Activated CD8-positive, alpha-beta memory T cell treated with anti-CD3 and anti-CD28 coated beads, Interleukin-2, amount 50 U/mL, for 1 hour (primary cell): ENCODE results near the gene BROX.
"Not testable (repeated sequence)": the region's sequence is repeated elsewhere in the genome, so short reads cannot be mapped to it uniquely, and the experiment has no call there.

Experiments
- DNase-seq: peaks from one replicate; pipeline ENCODE4 v3.0.0-alpha.2; 2020; ENCODE audit errors: extremely low read depth

Gene BROX

DNA sequence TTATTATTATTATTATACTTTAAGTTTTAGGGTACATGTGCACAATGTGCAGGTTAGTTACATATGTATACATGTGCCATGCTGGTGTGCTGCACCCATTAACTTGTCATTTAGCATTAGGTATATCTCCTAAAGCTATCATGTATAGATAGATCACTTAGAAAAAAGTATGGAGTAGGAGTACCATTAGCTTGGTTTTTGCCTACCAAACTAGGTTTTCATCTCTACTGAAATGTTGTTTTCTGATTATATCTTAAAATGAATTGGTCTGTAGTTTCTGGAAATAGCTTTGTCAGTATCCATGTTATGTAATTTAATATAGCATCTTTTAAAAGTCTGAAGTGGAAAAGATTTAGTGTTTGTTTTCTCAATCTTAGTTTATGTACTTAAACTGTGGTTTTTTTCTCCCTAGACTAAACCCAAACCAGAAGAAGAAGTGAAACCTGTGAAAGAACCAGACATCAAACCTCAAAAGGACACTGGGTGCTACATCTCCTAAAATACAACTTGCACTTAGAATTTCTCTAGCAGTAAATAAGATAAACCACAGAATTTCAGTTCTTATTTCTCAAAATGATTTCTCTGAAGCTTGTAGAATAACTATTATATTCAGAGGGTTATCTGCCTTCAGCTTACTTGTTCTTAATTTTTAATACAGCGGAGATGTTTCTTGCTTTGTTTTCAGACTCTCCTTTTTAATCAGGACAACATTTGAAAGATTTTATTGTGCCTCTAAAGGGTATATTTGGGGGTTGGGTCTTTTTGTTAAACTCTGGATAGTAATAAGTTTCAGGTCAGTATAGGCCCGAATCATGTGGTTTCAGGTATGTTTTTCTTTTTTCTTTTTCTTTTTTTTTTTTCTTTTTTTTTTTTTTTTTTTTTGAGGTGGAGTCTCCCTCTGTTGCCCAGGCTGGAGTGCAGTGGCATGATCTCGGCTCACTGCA lies 20.1 kb downstream of the BROX start:
- no peak for DNase-seq

DNA sequence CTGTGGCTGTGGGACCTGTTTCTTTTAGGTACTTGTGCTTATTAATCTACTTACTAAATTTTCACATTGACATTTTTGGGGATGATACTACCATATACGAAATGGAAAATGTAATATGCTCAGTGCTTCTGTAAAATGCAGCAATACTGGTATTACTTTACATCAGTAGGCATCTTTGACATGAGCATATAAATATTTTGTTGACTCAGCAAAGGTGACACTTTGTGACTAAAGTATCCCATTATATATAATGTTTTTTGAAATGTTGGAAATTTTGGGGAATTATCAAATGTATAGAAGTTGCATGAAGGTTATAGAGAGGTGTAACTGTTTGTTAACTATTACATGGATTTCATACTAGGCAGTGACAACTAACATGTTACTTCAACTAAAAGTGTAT lies 22.4 kb downstream of the BROX start:
- DNase-seq, result no peak

DNA sequence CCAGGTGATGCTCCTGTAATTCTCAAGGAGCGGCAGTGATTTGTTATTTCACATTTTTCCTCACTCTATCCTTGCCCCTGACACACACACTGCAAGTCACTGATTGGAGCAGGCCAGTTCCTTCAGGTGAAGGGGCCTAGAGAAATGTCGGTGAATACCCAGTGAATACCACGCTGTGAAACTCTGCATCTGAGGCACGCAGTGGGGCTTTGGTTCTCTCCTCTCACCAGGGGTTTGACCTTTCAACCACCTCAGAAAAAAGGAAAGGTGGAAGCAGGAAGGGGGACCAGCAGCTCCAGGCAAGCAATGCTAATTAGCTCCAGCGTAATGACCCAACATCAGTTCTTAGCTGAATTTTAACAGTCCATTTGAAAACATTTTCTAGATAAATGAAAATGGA lies 24.1 kb downstream of the BROX start:
- DNase-seq, result no peak

DNA sequence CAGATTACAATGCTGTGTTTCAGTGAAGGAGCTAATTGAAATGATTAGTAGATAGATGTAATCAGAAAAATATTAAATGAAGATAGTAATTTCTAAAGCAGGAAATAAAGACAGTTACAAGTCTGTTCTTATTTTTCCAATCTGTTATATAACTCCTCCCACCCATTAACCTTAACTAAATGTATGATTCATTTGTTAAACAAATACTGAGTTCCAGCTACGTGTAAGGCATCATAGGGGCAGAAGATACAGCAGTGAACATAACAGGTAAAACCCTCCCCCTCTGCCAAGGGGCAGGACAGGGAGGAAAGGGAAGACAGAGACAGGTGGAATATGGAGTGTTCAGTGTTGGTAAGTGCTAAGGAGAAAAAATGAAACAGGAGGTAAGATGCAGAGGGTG lies 24.6 kb downstream of the BROX start, which contains the start of gene FAM177B:
Gene FAM177B (plus strand): TSS at position 231 of the 400 bp plus-strand sequence. CDS start 9,344 bp downstream, outside the sequence.
- no peak for DNase-seq

DNA sequence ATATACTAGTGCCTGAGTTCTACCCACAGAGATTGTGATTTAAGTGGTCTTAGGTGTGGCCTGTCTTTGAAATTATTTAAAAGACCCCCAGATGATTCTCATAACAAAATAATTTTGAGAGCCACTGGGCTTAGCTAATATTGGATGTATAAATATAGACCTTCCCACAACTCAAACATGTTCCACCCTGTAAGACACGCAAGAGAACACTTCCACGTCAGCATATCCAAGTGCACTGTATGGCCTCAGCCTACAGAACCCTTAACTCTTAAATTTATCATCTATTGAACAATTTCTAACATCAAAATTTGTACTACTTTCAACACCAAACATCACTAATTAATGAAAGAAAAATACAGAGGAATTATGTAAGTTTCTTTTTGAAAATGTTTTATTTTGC lies 27.1 kb downstream of the BROX start:
- DNase-seq, result no peak

DNA sequence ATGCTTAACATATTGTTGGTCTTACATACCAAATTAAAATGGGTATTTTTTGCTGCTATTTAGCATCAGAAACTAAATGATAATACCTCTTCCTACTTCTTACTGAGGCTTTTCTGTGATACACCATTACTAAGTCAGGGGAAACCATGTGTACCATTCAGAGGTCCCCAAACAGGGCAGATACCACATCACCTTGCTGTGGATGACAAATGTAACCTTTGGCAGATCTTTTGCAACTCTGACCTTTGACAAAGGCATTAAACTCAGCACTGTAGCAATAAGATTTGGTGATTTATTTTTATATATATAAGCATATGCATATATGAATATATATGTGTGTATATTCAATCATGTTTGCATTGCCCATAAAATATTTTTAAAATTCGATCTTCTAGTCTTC lies 27.6 kb downstream of the BROX start:
- no peak for DNase-seq

DNA sequence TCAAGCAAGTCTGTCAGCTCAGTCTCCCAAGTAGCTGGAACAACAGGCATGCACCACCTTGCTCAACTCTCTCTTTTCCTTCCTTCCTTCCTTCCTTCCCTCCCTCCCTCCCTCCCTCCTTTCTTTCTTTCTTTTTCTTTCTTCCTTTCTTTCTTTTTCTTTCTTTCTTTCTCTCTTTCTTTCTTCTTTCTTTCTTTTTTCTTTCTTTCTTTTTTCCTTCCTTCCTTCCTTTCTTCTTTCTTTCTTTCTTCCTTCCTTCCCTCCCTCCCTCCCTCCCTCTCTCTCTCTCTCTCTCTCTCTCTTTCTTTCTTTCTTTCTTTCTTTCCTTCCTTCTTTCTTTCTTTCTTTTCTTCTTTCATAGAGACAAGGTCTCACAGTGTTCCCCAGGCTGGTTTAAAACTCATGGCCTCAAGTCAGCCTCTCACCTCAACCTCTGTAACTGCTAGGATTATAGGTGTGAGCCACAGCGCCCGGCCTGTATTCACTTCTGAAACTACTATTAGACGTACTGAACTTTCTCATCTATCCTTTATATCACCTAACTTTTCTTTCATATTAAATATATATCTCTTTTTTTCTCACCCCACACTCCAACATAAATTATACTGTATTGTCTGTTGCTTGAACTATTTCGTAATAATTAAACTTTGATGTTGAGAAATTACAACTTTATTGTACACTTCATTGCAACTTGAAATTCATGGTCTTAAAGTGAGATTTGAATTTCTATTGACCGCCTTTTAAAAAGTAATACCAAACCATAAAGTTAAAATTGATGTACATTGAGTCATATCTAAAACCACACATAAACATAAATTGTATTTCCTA lies 29.5 kb downstream of the BROX start:
- not testable (repeated sequence) for DNase-seq

DNA sequence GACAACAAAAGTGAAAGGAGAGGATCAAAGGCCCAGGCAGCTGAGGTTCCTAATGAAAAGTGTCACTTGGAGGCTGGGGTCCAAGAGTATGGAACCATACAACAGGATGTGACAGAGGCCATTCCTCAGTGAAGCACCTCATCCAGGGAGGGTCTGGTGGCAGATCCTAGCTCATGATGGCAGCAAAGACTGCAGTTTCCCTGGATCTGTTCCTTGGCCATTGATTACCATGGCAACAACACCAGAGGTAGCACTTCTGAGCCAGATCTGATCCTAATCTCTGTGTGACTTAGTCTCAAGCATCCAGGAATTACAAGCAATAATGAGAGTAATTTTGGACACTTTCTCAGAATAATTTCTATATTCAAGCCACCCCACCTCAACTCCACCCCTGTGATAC lies 37.6 kb downstream of the BROX start:
- DNase-seq, result no peak

DNA sequence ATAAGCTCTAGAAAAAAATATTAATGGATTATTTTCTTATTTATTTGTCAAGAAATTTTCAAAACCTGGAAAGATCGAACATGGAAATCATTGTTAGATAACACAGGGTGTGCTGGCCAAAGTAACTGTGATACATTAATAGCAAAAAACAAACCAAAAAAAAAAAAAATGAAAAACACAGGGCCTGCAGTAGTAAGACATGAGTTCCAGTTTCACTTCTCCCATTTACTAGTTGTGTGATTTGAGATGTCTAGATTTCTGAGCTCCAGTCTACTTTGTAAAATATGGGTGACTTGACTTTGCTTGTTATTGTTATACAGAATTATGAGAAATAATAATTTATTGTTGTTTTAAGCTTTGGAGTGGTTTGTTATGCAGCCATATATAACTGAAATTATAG lies 38.3 kb downstream of the BROX start:
- DNase-seq, result no peak

DNA sequence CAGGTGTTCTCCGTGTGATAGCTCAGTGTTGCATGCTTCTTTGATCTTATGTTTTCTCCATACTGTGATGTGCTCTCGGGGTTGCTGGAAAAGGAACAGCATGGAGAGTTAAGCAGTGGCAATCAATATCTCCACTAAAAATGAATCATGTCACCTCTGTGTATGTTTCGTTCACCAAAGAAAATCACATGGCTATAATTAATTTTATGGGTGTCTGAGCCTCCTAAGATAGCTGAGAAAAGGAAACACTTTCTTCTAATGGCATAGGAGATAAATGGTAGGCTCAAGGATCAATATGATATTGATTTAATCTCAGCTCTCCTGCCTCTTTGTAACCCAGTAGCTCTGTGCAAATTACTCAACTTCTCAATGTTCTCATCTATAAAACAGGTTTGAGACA lies 38.9 kb downstream of the BROX start:
- no peak for DNase-seq

DNA sequence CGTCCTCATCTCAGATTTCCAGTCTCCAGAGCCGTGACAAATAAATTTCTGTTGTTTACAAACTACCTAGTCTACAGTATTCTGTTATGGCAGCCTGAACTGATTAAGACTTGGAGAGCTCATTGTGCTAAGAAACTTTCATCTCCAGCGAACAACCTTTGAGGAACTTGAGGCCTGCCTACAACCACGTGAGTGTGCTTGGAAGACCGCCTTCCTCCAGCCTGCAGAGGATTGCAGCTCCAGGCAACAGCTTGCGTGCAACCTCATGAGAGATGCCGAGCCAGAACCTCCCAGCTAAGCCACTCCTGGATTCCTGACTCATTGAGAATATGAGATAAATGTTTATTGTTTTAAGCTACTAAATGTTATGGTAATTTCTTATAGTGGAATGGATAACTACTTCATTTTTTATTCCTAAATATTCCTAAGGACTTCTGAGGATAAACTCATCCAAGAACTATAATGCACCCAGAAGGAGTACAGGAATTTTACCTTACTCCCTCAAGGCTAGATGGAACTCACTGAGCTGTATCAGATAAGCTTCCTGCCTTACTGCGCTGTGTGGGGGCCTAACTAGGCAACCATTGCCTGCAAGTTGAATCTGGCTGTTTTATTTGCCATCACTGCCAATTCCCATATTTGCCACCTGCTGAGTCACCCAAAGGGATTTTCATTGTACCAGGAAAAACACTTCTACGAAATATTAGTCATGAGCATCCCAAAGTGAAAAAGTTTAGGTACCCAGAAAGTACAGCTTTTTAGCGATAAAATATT lies 42.2 kb downstream of the BROX start:
- no peak for DNase-seq

DNA sequence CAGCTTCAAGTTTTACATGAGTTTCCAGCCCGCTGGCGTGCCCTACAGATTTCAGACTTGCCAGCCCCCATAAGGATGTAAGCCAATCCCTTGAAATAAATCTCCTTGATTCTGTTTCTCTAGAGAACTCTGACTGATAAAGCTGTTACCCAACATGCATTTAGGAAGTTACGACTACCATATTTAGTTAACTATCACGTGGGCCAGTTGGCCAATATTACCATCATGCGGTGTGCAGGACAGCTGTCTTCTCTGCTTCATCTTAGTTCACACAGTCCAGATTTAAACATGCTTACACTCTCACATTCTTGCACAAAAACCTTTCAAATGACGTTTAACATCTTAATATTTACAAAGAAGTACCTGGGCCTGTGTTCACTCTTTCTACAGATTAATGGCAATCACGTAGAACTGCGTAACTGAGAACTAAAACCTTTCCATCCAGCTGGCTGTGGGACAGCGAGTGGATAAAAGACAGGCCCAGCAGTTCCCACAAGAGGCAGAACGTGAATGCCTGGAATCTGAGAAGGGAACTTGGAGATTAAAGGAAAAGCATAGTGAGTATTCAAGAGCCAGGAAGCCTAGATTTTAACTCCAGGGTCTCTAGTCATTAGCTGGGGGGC lies 45.4 kb downstream of the BROX start:
- no peak for DNase-seq

DNA sequence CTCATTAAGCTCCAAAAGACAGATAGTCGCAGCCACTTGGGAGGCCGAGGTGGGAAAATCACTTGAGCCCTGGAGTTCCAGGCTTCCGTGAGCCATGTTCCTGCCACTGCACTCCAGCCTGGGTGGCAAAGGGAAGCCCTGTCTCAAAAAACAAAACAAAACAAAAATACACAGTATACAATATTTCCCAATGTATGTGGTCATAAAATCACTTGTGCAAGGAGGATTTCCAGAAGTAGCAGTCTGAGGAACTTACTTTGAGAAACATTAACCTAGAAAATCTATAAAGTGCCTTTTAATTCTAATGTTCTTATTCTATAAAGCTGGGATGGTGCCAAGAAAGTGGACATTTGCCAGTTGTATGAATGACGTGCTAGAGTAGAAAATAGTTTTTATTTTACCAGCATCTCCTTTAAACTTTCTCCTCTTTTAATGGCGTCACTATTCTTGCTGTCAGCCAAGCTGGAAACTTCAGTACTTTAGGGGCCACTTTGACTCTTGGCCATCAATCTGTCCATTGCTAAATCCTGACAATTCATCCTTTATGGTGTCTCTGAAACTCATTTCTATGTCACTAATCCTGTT lies 47.2 kb downstream of the BROX start:
- DNase-seq, result no peak

DNA sequence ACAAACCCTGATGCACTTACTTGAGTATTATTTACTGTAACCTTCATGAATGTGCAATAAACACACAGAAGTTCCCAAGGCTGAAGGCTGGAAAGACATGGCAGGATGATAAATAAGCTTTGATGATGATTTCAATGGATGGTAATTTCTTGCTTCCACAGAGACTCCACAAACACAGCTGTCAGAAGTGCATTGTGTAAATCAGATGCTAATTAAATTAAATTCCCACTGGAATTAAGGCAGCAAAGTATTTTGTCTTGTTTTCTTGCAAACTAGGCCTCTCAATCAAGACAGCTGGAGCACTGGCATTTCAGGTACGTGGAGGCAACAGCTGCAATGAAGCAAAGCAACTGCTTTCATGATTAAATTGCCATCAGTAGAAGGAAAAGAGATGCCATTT lies 48.7 kb downstream of the BROX start:
- DNase-seq, result no peak

DNA sequence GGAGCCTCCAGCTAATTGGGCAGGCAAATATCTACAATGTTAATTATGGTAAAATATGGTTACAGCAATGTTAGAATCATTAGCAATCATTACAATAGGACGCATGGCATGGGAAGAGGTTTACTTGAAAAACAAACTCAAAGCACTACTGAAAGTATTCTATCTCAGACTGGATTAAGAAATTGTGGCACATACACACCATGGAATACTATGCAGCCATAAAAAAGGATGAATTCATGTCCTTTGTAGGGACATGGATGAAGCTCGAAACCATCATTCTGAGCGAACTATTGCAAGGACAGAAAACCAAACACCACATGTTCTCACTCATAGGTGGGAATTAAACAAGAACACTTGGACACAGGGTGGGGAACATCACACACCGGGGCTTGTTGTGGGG lies 49.8 kb downstream of the BROX start:
- DNase-seq, result not testable (repeated sequence)

DNA sequence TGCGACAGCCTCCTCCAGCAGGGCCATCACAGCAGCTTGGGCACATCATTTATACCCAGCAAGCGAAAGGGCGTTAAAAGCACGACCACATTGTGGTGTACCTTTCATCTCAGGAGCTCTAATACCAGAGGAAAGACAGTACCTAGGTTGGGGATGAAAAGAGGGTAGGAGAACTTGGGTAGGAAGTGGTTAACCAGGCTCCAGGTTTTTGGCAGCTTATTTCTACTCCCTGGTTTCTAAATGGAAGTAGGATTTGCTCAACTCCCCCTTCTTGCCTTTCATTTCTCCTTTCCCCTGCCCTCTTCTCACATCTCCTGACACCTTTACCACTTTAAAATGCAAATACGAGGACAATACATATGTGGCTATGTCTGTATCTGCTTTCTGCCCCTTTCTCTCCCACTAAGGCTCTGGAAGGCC lies 54.8 kb downstream of the BROX start:
- no peak for DNase-seq

DNA sequence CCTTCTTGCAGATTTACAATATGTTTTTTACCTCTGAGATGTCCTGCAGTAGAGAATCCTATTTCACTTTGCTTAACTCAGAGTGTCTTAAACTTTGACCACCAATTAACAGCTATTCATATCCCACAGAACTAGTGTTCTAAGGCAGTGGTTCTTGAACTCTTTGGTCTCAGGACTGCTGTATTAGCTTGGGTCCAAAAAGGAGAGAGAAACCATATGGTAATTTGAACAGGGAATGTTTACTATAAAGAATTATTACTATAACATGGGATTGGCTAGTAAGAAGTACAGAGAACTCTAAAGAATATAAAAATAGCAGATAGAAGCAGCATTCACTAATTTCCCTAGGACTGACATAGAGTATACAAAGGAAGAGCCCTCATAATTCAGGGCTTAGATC lies 56.2 kb downstream of the BROX start:
- DNase-seq, result no peak

DNA sequence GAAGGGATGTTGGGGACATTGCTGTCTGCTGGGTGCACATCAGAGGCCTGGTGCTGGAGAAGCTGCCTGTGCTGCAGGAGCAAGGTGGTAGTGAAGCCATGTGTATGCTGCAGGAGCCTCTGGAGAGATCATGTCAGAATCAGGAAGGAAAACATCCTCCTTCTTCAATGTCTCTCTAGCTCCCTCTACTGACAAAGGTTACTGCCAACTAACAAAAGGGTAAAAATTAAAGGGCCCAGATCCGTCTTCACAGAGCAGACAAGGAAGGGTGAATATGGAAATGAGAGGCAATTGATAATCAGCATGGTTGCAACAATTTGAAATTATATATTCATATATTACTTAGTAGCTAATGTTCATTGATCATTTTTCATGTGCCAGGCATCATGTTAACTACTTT lies 56.8 kb downstream of the BROX start:
- DNase-seq, result no peak

DNA sequence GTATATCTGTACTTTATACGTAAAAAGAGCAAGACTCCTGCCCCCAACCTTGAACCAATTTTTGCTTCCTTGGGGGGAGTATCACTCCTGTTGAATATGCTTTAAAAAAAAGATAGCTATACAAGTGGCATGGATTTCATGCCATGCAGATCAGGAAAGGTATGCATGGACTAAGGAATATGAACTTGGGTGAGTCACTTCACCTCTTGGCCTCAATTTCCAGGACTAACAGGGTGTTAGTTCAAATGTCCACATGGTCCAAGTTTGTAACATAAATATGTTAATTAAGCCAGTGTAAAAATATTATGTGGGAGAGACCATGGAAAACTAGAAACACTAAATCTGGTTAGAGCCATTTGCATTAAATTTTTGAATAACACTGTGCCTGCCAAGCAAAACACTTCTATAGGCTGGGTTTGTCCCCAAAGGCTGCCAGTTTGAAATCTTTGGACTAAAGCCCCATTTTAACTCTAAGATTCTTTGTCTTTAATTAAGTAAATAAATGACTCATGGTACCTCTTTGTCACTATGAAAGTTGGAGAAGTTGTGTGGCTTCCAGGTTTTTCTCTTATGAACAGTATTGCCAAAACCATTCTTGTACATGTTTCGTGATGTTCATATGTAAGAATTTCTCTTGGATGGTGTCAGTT lies 57.7 kb downstream of the BROX start:
- no peak for DNase-seq

DNA sequence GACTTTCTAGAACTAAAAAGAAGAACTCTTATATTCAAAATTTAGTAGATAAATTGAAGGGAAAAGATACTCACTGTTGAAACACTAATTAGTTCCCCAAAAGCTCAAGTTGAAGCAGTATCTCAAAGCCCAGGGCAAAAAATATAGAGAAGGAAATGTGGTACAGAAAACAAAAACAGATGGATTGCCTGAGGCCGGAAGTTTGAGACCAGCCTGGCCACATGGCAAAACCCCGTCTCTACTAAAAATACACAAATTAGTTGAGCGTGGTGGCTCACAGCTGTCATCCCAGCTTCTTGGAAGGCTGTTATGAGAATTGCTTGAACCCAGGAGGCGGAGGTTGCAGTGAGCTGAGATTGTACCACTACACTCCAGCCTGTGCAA lies 60.6 kb downstream of the BROX start:
- DNase-seq, result no peak

DNA sequence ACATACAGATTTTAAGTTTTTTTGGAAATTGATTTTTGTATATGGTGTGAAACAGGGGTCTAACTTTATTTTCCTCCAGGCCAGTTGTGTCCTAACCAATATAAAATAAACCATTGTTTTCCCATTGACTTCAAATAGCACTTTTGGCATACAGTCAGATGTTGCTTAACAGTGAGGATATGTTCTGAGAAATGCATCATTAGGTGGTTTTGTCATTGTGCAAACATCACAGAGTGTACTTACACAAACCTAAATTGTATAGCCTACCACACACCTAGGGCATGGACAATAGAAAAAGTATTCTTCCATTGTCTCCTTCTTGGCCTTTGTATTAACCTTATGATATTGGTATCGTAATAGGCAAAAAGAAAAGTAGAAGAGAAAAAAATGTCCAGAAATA lies 65.1 kb downstream of the BROX start:
- DNase-seq, result no peak
